ENCODE data around the gene SULT1C3.

The SULT1C3 gene

DNA sequence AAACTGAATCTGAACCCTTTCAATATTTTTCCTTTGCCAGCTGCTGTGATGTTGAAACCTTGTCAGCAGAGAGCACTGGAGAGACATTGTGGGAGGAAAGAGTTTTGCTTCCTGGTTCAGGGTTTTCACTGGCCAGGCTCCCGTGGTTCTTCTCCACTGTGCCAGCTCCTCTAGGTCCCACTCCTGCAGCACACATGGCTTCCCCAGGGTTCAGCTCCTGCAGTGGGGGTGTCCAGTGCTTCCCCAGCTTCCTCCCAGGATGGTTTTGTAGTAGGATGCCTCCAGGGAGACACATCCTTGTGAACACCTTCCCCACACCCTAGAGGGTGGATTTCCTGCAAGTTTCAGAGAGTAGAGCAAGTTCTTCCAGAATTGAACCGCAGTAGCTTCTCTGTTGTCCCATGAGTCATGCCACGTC, 24.0 kb upstream of the SULT1C3 start:
- H3K9me3 ChIP-seq (ENCODE audit: control extremely low read depth in 1 of 5, control insufficient read depth in 4 of 5, insufficient read depth in 2 of 5, low read depth in 1 of 5, low read length in 4 of 5), result no peaks in the 10 kb centered on the region
- H3K36me3 ChIP-seq (ENCODE audit: control insufficient read depth in 4 of 4, insufficient read depth in 4 of 4, low read length in 3 of 4), result no peaks in the 10 kb centered on the region
- H3K27ac ChIP-seq (ENCODE audit: insufficient read depth in 1 of 2, low read depth in 1 of 2, low read length in 2 of 2, poor library complexity in 1 of 2, severe bottlenecking in 2 of 2), result no peak overlapping the region
- ChIA-PET CTCF (interaction anchor here (1.2 to 1.3 kb wide), 2 partner anchors 13 to 368 kb away, joined by 3 to 4 read pairs; no protein-coding TSS in a partner anchor), POLR2A (no interaction called here)
- no CpG with 5 or more reads among the region's 3 CpGs for WGBS (ENCODE audit: insufficient coverage)
- no peaks in the 10 kb centered on the region for H3K27me3 ChIP-seq (replicated peaks in 2 of 5; ENCODE audit: control insufficient read depth in 4 of 5, insufficient read depth in 5 of 5, low read length in 4 of 5)
- peak; percentile 19 to 27 (median 22) for DNase-seq
- H3K4me1 ChIP-seq (ENCODE audit: control extremely low read depth in 1 of 4, control insufficient read depth in 4 of 4, insufficient read depth in 4 of 4, low read length in 3 of 4), result peaks cover 0 to 9% (median 3%) of the 10 kb centered on the region in 4 experiments
- peak overlapping the region in 1 of 7 experiments; percentile 51 for H3K4me3 ChIP-seq (ENCODE audit: control insufficient read depth in 1 of 7, extremely low read depth in 1 of 7, insufficient read depth in 4 of 7, low read depth in 2 of 7, low read length in 6 of 7)

DNA sequence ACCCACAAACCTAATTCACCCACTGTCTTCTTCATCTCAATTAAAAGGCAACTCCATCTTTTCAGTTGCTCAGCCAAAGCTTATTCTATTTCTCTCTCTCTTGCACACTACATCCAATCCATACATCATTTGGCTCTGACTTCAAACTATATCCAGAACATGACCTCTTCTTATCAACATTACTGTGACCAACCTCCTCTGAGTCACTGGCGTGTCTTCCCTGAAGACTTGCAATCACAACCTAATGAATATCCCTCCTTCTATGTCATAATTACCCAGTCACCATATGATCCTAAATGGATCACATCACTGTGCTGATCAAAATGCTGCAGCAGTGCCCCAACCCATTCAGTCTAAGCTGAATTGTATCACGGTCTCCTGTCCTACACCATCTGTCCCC, 22.6 kb upstream of the SULT1C3 start:
- H3K4me3 ChIP-seq (ENCODE audit: control insufficient read depth in 1 of 7, extremely low read depth in 1 of 7, insufficient read depth in 4 of 7, low read depth in 2 of 7, low read length in 6 of 7), result no peak overlapping the region
- H3K4me1 ChIP-seq (ENCODE audit: control extremely low read depth in 1 of 4, control insufficient read depth in 4 of 4, insufficient read depth in 4 of 4, low read length in 3 of 4), result peaks cover 0 to 6% (median 3%) of the 10 kb centered on the region in 4 experiments
- H3K27me3 ChIP-seq (replicated peaks in 2 of 5; ENCODE audit: control insufficient read depth in 4 of 5, insufficient read depth in 5 of 5, low read length in 4 of 5), result no peaks in the 10 kb centered on the region
- no peak for DNase-seq
- H3K36me3 ChIP-seq (ENCODE audit: control insufficient read depth in 4 of 4, insufficient read depth in 4 of 4, low read length in 3 of 4), result no peaks in the 10 kb centered on the region
- no peaks in the 10 kb centered on the region for H3K9me3 ChIP-seq (ENCODE audit: control extremely low read depth in 1 of 5, control insufficient read depth in 4 of 5, insufficient read depth in 2 of 5, low read depth in 1 of 5, low read length in 4 of 5)
- CTCF ChIA-PET, result interaction anchor here (1.3 kb wide), 1 partner anchor 112 kb away, joined by 3 read pairs; no protein-coding TSS in a partner anchor
- WGBS (ENCODE audit: insufficient coverage), result 100% methylated on average over 2 of the region's 2 CpGs
- POLR2A ChIA-PET, result no interaction called here
- H3K27ac ChIP-seq (ENCODE audit: insufficient read depth in 1 of 2, low read depth in 1 of 2, low read length in 2 of 2, poor library complexity in 1 of 2, severe bottlenecking in 2 of 2), result no peak overlapping the region

DNA sequence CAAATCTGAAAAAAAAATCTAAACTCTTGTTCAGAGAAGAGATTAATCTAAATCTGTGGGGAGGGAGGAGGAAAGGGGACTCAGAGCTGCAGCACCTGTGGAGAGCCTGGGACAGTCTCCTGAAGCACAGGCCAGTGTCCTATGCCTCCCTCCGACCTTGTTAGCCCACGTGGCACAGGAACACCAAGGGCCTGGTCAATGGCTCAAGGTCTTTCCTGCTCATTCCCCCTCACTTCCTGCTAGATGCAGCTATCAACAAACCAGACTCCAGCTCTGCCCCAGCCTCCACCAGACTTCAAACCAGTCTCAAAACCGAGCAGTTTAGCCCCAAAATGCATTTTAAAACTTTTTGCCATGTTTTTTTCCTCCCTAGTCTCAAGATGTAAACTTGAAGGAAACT, 20.1 kb upstream of the SULT1C3 start:
- H3K4me1 ChIP-seq (ENCODE audit: control extremely low read depth in 1 of 4, control insufficient read depth in 4 of 4, insufficient read depth in 4 of 4, low read length in 3 of 4), result peaks cover 0 to 6% (median 3%) of the 10 kb centered on the region in 4 experiments
- no peak overlapping the region for H3K4me3 ChIP-seq (ENCODE audit: control insufficient read depth in 1 of 7, extremely low read depth in 1 of 7, insufficient read depth in 4 of 7, low read depth in 2 of 7, low read length in 6 of 7)
- H3K27ac ChIP-seq (ENCODE audit: insufficient read depth in 1 of 2, low read depth in 1 of 2, low read length in 2 of 2, poor library complexity in 1 of 2, severe bottlenecking in 2 of 2), result no peak overlapping the region
- no peaks in the 10 kb centered on the region for H3K36me3 ChIP-seq (ENCODE audit: control insufficient read depth in 4 of 4, insufficient read depth in 4 of 4, low read length in 3 of 4)
- POLR2A ChIA-PET, result no interaction called here
- CTCF ChIA-PET, result no interaction called here
- WGBS (ENCODE audit: insufficient coverage), result 58% methylated on average over 3 of the region's 3 CpGs
- H3K9me3 ChIP-seq (ENCODE audit: control extremely low read depth in 1 of 5, control insufficient read depth in 4 of 5, insufficient read depth in 2 of 5, low read depth in 1 of 5, low read length in 4 of 5), result peaks cover 0 to 23% (median 8%) of the 10 kb centered on the region in 5 experiments
- no peaks in the 10 kb centered on the region for H3K27me3 ChIP-seq (replicated peaks in 2 of 5; ENCODE audit: control insufficient read depth in 4 of 5, insufficient read depth in 5 of 5, low read length in 4 of 5)
- DNase-seq, result no peak

DNA sequence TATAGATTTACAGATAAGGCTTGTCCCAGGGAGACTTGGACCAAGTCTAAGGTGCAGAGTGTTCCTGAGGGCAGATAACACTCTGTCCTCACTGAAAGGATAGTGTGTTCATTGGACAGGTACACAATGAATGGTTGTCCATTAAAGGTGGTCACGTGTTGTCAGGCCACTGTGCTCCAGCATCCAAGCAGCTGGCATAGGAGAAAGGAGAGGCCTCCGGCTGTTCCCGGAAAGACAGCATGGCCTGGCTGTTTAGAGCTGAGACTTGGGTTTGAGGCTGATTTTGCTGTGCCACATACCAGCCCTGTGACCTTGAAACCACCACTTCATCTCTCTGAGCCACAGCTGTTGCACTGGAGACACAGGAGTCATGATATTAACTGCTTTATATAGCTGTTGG, 19.6 kb upstream of the SULT1C3 start:
- ChIA-PET CTCF (no interaction called here), POLR2A (no interaction called here)
- 100% methylated on average over 2 of the region's 3 CpGs for WGBS (ENCODE audit: insufficient coverage)
- Histone ChIP-seq H3K27ac (ENCODE audit: insufficient read depth in 1 of 2, low read depth in 1 of 2, low read length in 2 of 2, poor library complexity in 1 of 2, severe bottlenecking in 2 of 2) (no peak overlapping the region), H3K9me3 (ENCODE audit: control extremely low read depth in 1 of 5, control insufficient read depth in 4 of 5, insufficient read depth in 2 of 5, low read depth in 1 of 5, low read length in 4 of 5) (peaks cover 0 to 24% (median 8%) of the 10 kb centered on the region in 5 experiments), H3K27me3 (replicated peaks in 2 of 5; ENCODE audit: control insufficient read depth in 4 of 5, insufficient read depth in 5 of 5, low read length in 4 of 5) (no peaks in the 10 kb centered on the region), H3K36me3 (ENCODE audit: control insufficient read depth in 4 of 4, insufficient read depth in 4 of 4, low read length in 3 of 4) (no peaks in the 10 kb centered on the region), H3K4me3 (ENCODE audit: control insufficient read depth in 1 of 7, extremely low read depth in 1 of 7, insufficient read depth in 4 of 7, low read depth in 2 of 7, low read length in 6 of 7) (no peak overlapping the region), H3K4me1 (ENCODE audit: control extremely low read depth in 1 of 4, control insufficient read depth in 4 of 4, insufficient read depth in 4 of 4, low read length in 3 of 4) (peaks cover 0 to 6% (median 3%) of the 10 kb centered on the region in 4 experiments)
- no peak for DNase-seq

DNA sequence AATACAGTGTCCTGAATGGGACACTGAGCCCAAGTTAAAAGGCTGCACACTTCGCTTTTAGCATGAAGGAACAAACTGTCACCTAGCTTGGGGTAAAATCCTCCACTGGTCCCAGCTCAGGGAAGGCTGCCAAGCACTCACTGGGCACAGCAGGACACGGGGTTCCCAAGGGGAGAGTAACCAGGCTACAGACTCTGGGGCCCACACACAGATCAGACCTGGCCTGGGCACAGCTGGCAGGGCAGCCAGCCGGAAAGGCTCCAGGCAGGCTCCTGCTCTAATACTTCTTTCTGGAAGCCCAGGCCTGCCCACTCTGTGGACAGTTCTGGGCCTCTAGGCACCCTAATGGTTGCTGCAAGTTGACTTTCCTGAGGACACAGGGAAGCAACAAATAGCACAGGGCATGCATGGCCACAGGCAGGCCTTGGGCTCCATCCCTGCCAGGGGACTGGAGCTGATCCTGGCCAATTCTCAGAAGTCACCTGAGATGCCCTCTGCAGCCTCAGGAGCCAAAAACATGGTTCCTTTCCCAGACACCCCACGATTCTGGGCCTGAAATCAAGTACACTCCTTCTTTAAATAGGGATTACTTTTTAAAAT, 18.7 kb upstream of the SULT1C3 start:
- POLR2A ChIA-PET, result no interaction called here
- Histone ChIP-seq H3K36me3 (ENCODE audit: control insufficient read depth in 4 of 4, insufficient read depth in 4 of 4, low read length in 3 of 4) (no peaks in the 10 kb centered on the region), H3K4me3 (ENCODE audit: control insufficient read depth in 1 of 7, extremely low read depth in 1 of 7, insufficient read depth in 4 of 7, low read depth in 2 of 7, low read length in 6 of 7) (no peak overlapping the region), H3K4me1 (ENCODE audit: control extremely low read depth in 1 of 4, control insufficient read depth in 4 of 4, insufficient read depth in 4 of 4, low read length in 3 of 4) (peaks cover 0 to 4% (median under 1%) of the 10 kb centered on the region in 4 experiments), H3K27me3 (replicated peaks in 2 of 5; ENCODE audit: control insufficient read depth in 4 of 5, insufficient read depth in 5 of 5, low read length in 4 of 5) (no peaks in the 10 kb centered on the region), H3K9me3 (ENCODE audit: control extremely low read depth in 1 of 5, control insufficient read depth in 4 of 5, insufficient read depth in 2 of 5, low read depth in 1 of 5, low read length in 4 of 5) (peaks cover 0 to 24% (median 8%) of the 10 kb centered on the region in 5 experiments), H3K27ac (ENCODE audit: insufficient read depth in 1 of 2, low read depth in 1 of 2, low read length in 2 of 2, poor library complexity in 1 of 2, severe bottlenecking in 2 of 2) (no peak overlapping the region)
- DNase-seq, result no peak
- CTCF ChIA-PET, result no interaction called here
- 100% methylated on average over 3 of the region's 4 CpGs for WGBS (ENCODE audit: insufficient coverage)

DNA sequence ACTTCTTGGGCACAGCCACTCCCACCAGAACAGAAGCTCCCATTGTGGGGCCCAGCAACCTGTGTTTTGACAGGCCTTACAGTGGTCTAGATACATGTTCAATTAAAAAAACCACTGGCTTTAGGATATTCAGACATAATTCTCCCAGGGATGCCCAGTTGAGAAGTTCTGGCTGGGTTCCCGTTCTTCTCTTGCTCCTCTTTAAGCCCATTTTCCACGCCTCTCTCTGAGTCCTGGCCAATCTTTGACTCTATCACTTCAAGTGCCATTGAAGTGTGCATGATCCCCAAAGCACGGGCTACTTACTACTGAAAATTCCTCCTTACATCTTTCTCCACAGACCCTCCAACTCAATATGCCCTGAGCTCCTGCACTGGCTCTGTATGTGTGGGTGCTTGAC, 17.5 kb upstream of the SULT1C3 start:
- H3K4me1 ChIP-seq (ENCODE audit: control extremely low read depth in 1 of 4, control insufficient read depth in 4 of 4, insufficient read depth in 4 of 4, low read length in 3 of 4), result peaks cover 0 to 16% (median 9%) of the 10 kb centered on the region in 4 experiments
- 100% methylated on average over 2 of the region's 3 CpGs for WGBS (ENCODE audit: insufficient coverage)
- no peaks in the 10 kb centered on the region for H3K36me3 ChIP-seq (ENCODE audit: control insufficient read depth in 4 of 4, insufficient read depth in 4 of 4, low read length in 3 of 4)
- no peak overlapping the region for H3K27ac ChIP-seq (ENCODE audit: insufficient read depth in 1 of 2, low read depth in 1 of 2, low read length in 2 of 2, poor library complexity in 1 of 2, severe bottlenecking in 2 of 2)
- ChIA-PET POLR2A (interaction anchor here (0.6 kb wide), 1 partner anchor 616 kb away, joined by 3 read pairs; no protein-coding TSS in a partner anchor), CTCF (no interaction called here)
- H3K9me3 ChIP-seq (ENCODE audit: control extremely low read depth in 1 of 5, control insufficient read depth in 4 of 5, insufficient read depth in 2 of 5, low read depth in 1 of 5, low read length in 4 of 5), result peaks cover 0 to 24% (median 8%) of the 10 kb centered on the region in 5 experiments
- no peak overlapping the region for H3K4me3 ChIP-seq (ENCODE audit: control insufficient read depth in 1 of 7, extremely low read depth in 1 of 7, insufficient read depth in 4 of 7, low read depth in 2 of 7, low read length in 6 of 7)
- no peak for DNase-seq
- H3K27me3 ChIP-seq (replicated peaks in 2 of 5; ENCODE audit: control insufficient read depth in 4 of 5, insufficient read depth in 5 of 5, low read length in 4 of 5), result no peaks in the 10 kb centered on the region

DNA sequence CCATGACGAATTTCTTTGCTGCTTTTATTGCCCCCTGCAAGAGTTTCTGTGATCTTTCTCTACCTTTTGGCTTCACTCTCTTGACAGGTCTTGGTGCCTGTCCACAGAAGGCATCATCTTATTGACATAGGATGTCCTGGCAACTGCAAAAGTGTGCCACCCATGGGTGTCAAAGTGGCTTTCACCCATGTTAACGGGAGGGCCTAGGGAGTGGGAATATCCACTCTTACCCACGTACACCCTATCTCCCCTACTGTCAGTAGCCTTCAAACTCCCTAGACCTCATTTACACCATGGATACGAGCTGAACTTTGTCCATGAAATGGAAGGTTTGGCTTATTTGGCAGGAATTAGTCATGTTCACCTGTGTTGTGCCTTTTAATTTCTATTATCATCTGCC, 16.2 kb upstream of the SULT1C3 start:
- peaks cover 0 to 29% (median 11%) of the 10 kb centered on the region in 4 experiments for H3K4me1 ChIP-seq (ENCODE audit: control extremely low read depth in 1 of 4, control insufficient read depth in 4 of 4, insufficient read depth in 4 of 4, low read length in 3 of 4)
- no peak for DNase-seq
- WGBS (ENCODE audit: insufficient coverage), result 100% methylated on average over 1 of the region's 4 CpGs
- POLR2A ChIA-PET, result no interaction called here
- peaks cover 0 to 24% (median 8%) of the 10 kb centered on the region in 5 experiments for H3K9me3 ChIP-seq (ENCODE audit: control extremely low read depth in 1 of 5, control insufficient read depth in 4 of 5, insufficient read depth in 2 of 5, low read depth in 1 of 5, low read length in 4 of 5)
- no peak overlapping the region for H3K4me3 ChIP-seq (ENCODE audit: control insufficient read depth in 1 of 7, extremely low read depth in 1 of 7, insufficient read depth in 4 of 7, low read depth in 2 of 7, low read length in 6 of 7)
- CTCF ChIA-PET, result no interaction called here
- no peaks in the 10 kb centered on the region for H3K27me3 ChIP-seq (replicated peaks in 2 of 5; ENCODE audit: control insufficient read depth in 4 of 5, insufficient read depth in 5 of 5, low read length in 4 of 5)
- H3K36me3 ChIP-seq (ENCODE audit: control insufficient read depth in 4 of 4, insufficient read depth in 4 of 4, low read length in 3 of 4), result no peaks in the 10 kb centered on the region
- no peak overlapping the region for H3K27ac ChIP-seq (ENCODE audit: insufficient read depth in 1 of 2, low read depth in 1 of 2, low read length in 2 of 2, poor library complexity in 1 of 2, severe bottlenecking in 2 of 2)

All from common myeloid progenitor, CD34-positive (primary cell).